Hippocampal formation (tissue), 2 donors: ENCODE results near the gene CHD2.
"Not testable (repeated sequence)": the region's sequence is repeated elsewhere in the genome, so short reads cannot be mapped to it uniquely, and the experiment has no call there.

Experiments
- DNase-seq, 2 donors: peaks; one replicate each; lab custom pipeline; 2025; lab: John Stamatoyannopoulos, UW

Gene CHD2

GRCh38 chr15:92899948-92900730, at the start of gene CHD2:
TSS of gene CHD2 (plus strand) at chr15:92900324. CDS start at chr15:92901238, 914 bp downstream.
- peak; percentile 48 to 81 for DNase-seq

GRCh38 chr15:92853222-92853621, 46.9 kb upstream of the CHD2 start:
- DNase-seq, result no peak

GRCh38 chr15:92861742-92862141, 38.4 kb upstream of the CHD2 start:
- no peak for DNase-seq

- no peak for DNase-seq
Measured at GRCh38 chr15:92864127-92864814, 35.9 kb upstream of the CHD2 start.

GRCh38 chr15:92869263-92869940, 30.7 kb upstream of the CHD2 start:
- DNase-seq, result no peak

GRCh38 chr15:92870010-92870591, 30.0 kb upstream of the CHD2 start:
- DNase-seq, result no peak

GRCh38 chr15:92872967-92873366, 27.2 kb upstream of the CHD2 start:
- not testable (repeated sequence) for DNase-seq

- DNase-seq, result no peak
Measured at GRCh38 chr15:92877000-92877399, 23.1 kb upstream of the CHD2 start.

- no peak for DNase-seq
Measured at GRCh38 chr15:92877416-92877815, 22.7 kb upstream of the CHD2 start.

GRCh38 chr15:92878593-92879053, 21.5 kb upstream of the CHD2 start:
- DNase-seq, result no peak

GRCh38 chr15:92879949-92880725, 20.0 kb upstream of the CHD2 start:
- no peak for DNase-seq

GRCh38 chr15:92880796-92881195, 19.3 kb upstream of the CHD2 start:
- DNase-seq, result no peak

- no peak for DNase-seq
Measured at GRCh38 chr15:92881211-92881754, 18.8 kb upstream of the CHD2 start.

GRCh38 chr15:92881802-92882696, 18.1 kb upstream of the CHD2 start:
- peak; percentile 99 for DNase-seq

- DNase-seq, result peak in 1 of 2 donors; percentile 99
Measured at GRCh38 chr15:92882697-92883162, 17.4 kb upstream of the CHD2 start.

- no peak for DNase-seq
Measured at GRCh38 chr15:92883163-92883875, 16.8 kb upstream of the CHD2 start.

GRCh38 chr15:92883876-92884435, 16.2 kb upstream of the CHD2 start:
- DNase-seq, result peak in 1 of 2 donors; percentile 70

GRCh38 chr15:92884436-92885223, 15.5 kb upstream of the CHD2 start:
- DNase-seq, result no peak
